ENCODE results near the gene EDEM2.
"Not testable (repeated sequence)": the region's sequence is repeated elsewhere in the genome, so short reads cannot be mapped to it uniquely, and the experiment has no call there.

EDEM2 gene

GRCh38 chr20:35179292-35180212 lies 32.4 kb upstream of the EDEM2 start:
- ATAC-seq (replicated peaks) (no peak), DNase-seq (no peak)
- Mint-ChIP-seq H3K36me3 (ENCODE audit: insufficient read depth) (peaks cover 13% of the 10 kb centered on the region), H3K9me3 (no peaks in the 10 kb centered on the region), H3K4me1 (ENCODE audit: low read depth in 2 of 2) (no peaks in the 10 kb centered on the region), H3K27me3 (no peaks in the 10 kb centered on the region), H3K4me3 (no peak overlapping the region), H3K27ac (no peak overlapping the region)

GRCh38 chr20:35176132-35176531 lies 29.0 kb upstream of the EDEM2 start:
- no peaks in the 10 kb centered on the region for H3K27me3 Mint-ChIP-seq
- DNase-seq (no peak), ATAC-seq (replicated peaks) (no peak)
- H3K27ac Mint-ChIP-seq = no peak overlapping the region
- H3K4me3 Mint-ChIP-seq = no peak overlapping the region
- H3K4me1 Mint-ChIP-seq (ENCODE audit: low read depth in 2 of 2) = peaks cover 22 to 24% of the 10 kb centered on the region in 2 donors
- H3K9me3 Mint-ChIP-seq = no peaks in the 10 kb centered on the region
- H3K36me3 Mint-ChIP-seq (ENCODE audit: insufficient read depth) = peaks cover 13% of the 10 kb centered on the region

- H3K36me3 Mint-ChIP-seq (ENCODE audit: insufficient read depth) = peaks cover 13% of the 10 kb centered on the region
- DNase-seq = no peak
- no peaks in the 10 kb centered on the region for H3K27me3 Mint-ChIP-seq
- H3K27ac Mint-ChIP-seq = no peak overlapping the region
- ATAC-seq (replicated peaks) = no peak
- no peak overlapping the region for H3K4me3 Mint-ChIP-seq
- no peaks in the 10 kb centered on the region for H3K9me3 Mint-ChIP-seq
- peaks cover 22 to 24% of the 10 kb centered on the region in 2 donors for H3K4me1 Mint-ChIP-seq (ENCODE audit: low read depth in 2 of 2)
Observed at GRCh38 chr20:35174458-35175216, 27.5 kb upstream of the EDEM2 start.

GRCh38 chr20:35173576-35174192 lies 26.5 kb upstream of the EDEM2 start:
- Mint-ChIP-seq H3K4me3 (no peak overlapping the region), H3K9me3 (no peaks in the 10 kb centered on the region), H3K27ac (peak overlapping the region in 1 of 2 donors; percentile 91), H3K36me3 (ENCODE audit: insufficient read depth) (peaks cover 13% of the 10 kb centered on the region), H3K4me1 (ENCODE audit: low read depth in 2 of 2) (peaks cover 22 to 24% of the 10 kb centered on the region in 2 donors), H3K27me3 (no peaks in the 10 kb centered on the region)
- ATAC-seq (replicated peaks) (no peak), DNase-seq (no peak)

GRCh38 chr20:35172434-35172806 lies 25.3 kb upstream of the EDEM2 start:
- DNase-seq (no peak), ATAC-seq (replicated peaks) (no peak)
- Mint-ChIP-seq H3K9me3 (no peaks in the 10 kb centered on the region), H3K4me1 (ENCODE audit: low read depth in 2 of 2) (peaks cover 22 to 24% of the 10 kb centered on the region in 2 donors), H3K27ac (peak overlapping the region; percentile 50 to 91), H3K36me3 (ENCODE audit: insufficient read depth) (peaks cover 6% of the 10 kb centered on the region), H3K27me3 (no peaks in the 10 kb centered on the region), H3K4me3 (peak overlapping the region; percentile 72 to 82)

GRCh38 chr20:35171753-35172433 lies 24.8 kb upstream of the EDEM2 start, which contains the start of gene PROCR:
Gene PROCR (plus strand): TSS chr20:35172072. CDS start chr20:35172155, 83 bp downstream.
- Mint-ChIP-seq H3K4me3 (peak within 1 kb of the TSS; percentile 72 to 82), H3K27me3 (no peaks in the 10 kb centered on the region), H3K4me1 (ENCODE audit: low read depth in 2 of 2) (peaks cover 22 to 24% of the 10 kb centered on the region in 2 donors), H3K36me3 (ENCODE audit: insufficient read depth) (peaks cover 4% of the 10 kb centered on the region), H3K9me3 (no peaks in the 10 kb centered on the region), H3K27ac (peak within 1 kb of the TSS; percentile 50 to 91)
- no peak for DNase-seq
- peak; percentile 77 for ATAC-seq (replicated peaks)

GRCh38 chr20:35171438-35171752 lies 24.3 kb upstream of the EDEM2 start:
- Mint-ChIP-seq H3K4me1 (ENCODE audit: low read depth in 2 of 2) (peaks cover 24% of the 10 kb centered on the region in 2 donors), H3K36me3 (ENCODE audit: insufficient read depth) (peaks cover 3% of the 10 kb centered on the region), H3K27me3 (no peaks in the 10 kb centered on the region), H3K4me3 (peak overlapping the region; percentile 72 to 82), H3K9me3 (no peaks in the 10 kb centered on the region), H3K27ac (peak overlapping the region; percentile 50 to 91)
- no peak for DNase-seq
- no peak for ATAC-seq (replicated peaks)

- not testable (repeated sequence) for ATAC-seq (replicated peaks); H3K4me3 Mint-ChIP-seq; H3K27me3 Mint-ChIP-seq; H3K9me3 Mint-ChIP-seq; DNase-seq; H3K36me3 Mint-ChIP-seq (ENCODE audit: insufficient read depth); H3K27ac Mint-ChIP-seq
- peaks cover 21 to 23% of the 10 kb centered on the region in 2 donors for H3K4me1 Mint-ChIP-seq (ENCODE audit: low read depth in 2 of 2)
Observed at GRCh38 chr20:35168701-35169409, 21.7 kb upstream of the EDEM2 start.

GRCh38 chr20:35167787-35168186 lies 20.7 kb upstream of the EDEM2 start:
- Mint-ChIP-seq H3K4me1 (ENCODE audit: low read depth in 2 of 2) (peaks cover 19 to 24% of the 10 kb centered on the region in 2 donors), H3K27me3 (no peaks in the 10 kb centered on the region), H3K9me3 (no peaks in the 10 kb centered on the region), H3K27ac (no peak overlapping the region), H3K36me3 (ENCODE audit: insufficient read depth) (no peaks in the 10 kb centered on the region), H3K4me3 (no peak overlapping the region)
- no peak for DNase-seq
- no peak for ATAC-seq (replicated peaks)

- H3K36me3 Mint-ChIP-seq (ENCODE audit: insufficient read depth) = no peaks in the 10 kb centered on the region
- DNase-seq (no peak), ATAC-seq (replicated peaks) (no peak)
- H3K4me1 Mint-ChIP-seq (ENCODE audit: low read depth in 2 of 2) = peaks cover 19 to 20% of the 10 kb centered on the region in 2 donors
- peak overlapping the region in 1 of 2 donors; percentile 36 for H3K27ac Mint-ChIP-seq
- no peaks in the 10 kb centered on the region for H3K27me3 Mint-ChIP-seq
- no peaks in the 10 kb centered on the region for H3K9me3 Mint-ChIP-seq
- H3K4me3 Mint-ChIP-seq = no peak overlapping the region
Observed at GRCh38 chr20:35166242-35166830, 19.2 kb upstream of the EDEM2 start.

- H3K36me3 Mint-ChIP-seq (ENCODE audit: insufficient read depth) = no peaks in the 10 kb centered on the region
- peak overlapping the region in 1 of 2 donors; percentile 36 for H3K27ac Mint-ChIP-seq
- DNase-seq (no peak), ATAC-seq (replicated peaks) (no peak)
- no peaks in the 10 kb centered on the region for H3K27me3 Mint-ChIP-seq
- H3K4me3 Mint-ChIP-seq = no peak overlapping the region
- H3K4me1 Mint-ChIP-seq (ENCODE audit: low read depth in 2 of 2) = peaks cover 21 to 24% of the 10 kb centered on the region in 2 donors
- no peaks in the 10 kb centered on the region for H3K9me3 Mint-ChIP-seq
Observed at GRCh38 chr20:35165221-35166185, 18.4 kb upstream of the EDEM2 start.

All from effector memory CD8-positive, alpha-beta T cell (primary cell).